NT2/D1 (cell line): Measurements from ENCODE around the gene SNAP29.

Source experiments
- SUZ12 ChIP-seq: IDR thresholded peaks from 2 replicates; pipeline ENCODE4 v1.6.1; 2011; ENCODE audit not compliant: insufficient read length, insufficient read depth; ENCODE audit errors: extremely low read depth
- YY1 ChIP-seq: IDR thresholded peaks from 2 replicates; pipeline ENCODE4 v1.6.1; 2011; ENCODE audit not compliant: insufficient read length, insufficient read depth
- ZNF274 ChIP-seq: IDR thresholded peaks from 2 replicates; pipeline ENCODE4 v1.6.1; 2011; ENCODE audit warnings: mild to moderate bottlenecking, low read depth, low read length

DNA sequence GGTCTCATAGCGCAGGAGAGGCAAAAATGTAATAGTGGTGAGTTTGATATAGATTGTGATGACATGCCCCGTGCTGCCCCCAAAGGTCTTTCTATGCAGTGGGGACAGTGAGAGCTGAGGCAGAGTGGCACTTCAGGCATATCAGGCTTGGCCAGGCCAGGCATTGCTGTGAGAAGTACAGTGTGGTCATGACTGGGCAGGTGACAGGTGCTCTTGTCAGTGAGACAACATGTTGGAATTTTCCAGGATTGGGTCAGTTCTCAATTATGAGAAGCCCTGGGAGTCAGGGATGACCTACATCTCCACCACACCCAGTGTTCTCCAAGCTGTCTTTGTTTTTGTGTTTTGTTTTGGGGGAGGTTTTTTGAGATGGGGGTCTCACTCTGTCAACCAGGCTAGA lies 3.7 kb downstream of the SNAP29 start:
- TF ChIP-seq YY1 (no peak), SUZ12 (no peak), ZNF274 (no peak)
